Activated gamma-delta T cell treated with anti-CD3 and anti-CD28 coated beads, Interleukin-2, amount 50 U/mL, for 16 hours (primary cell): ENCODE measurements around the gene DDN.

Experiments used
- DNase-seq: peaks from one replicate; pipeline ENCODE4 v3.0.0-alpha.2; 2020; ENCODE audit warnings: low read depth

DDN gene

GRCh38 chr12:48966177-48966895, 32.8 kb downstream of the DDN start:
- no peak for DNase-seq

- no peak for DNase-seq
These were observed 33.8 kb downstream of the DDN start for GRCh38 chr12:48965298-48965838.

GRCh38 chr12:48961801-48962200, 37.4 kb downstream of the DDN start:
- DNase-seq: no peak

GRCh38 chr12:48961331-48961730, 37.8 kb downstream of the DDN start:
- DNase-seq: no peak

- DNase-seq: no peak
These were observed 38.3 kb downstream of the DDN start for GRCh38 chr12:48960834-48961233.

GRCh38 chr12:48958049-48958388, 41.2 kb downstream of the DDN start:
- DNase-seq: no peak

- peak; percentile 85 for DNase-seq
These were observed 41.8 kb downstream of the DDN start, which contains the start of gene ARF3 for GRCh38 chr12:48957141-48958048. Gene ARF3, minus strand, starts transcription at chr12:48957487. Its CDS starts 16,392 bp downstream, at chr12:48941095.

- DNase-seq: no peak
These were observed 42.7 kb downstream of the DDN start for GRCh38 chr12:48956279-48957140.

GRCh38 chr12:48954841-48955501, 44.2 kb downstream of the DDN start:
- no peak for DNase-seq

GRCh38 chr12:48954061-48954460, 45.1 kb downstream of the DDN start:
- no peak for DNase-seq

GRCh38 chr12:48952691-48953090, 46.5 kb downstream of the DDN start:
- no peak for DNase-seq

- no peak for DNase-seq
These were observed 51.4 kb downstream of the DDN start for GRCh38 chr12:48947727-48948126.

- DNase-seq: no peak
These were observed 52.2 kb downstream of the DDN start for GRCh38 chr12:48946943-48947342.

GRCh38 chr12:48946205-48946604, 53.0 kb downstream of the DDN start:
- no peak for DNase-seq
